Measurements from ENCODE around the gene C15orf39.

- TF ChIP-seq CTCF (IDR thresholded peaks at IDR 0.05) (no peak), POLR2A (IDR thresholded peaks at IDR 0.05) (no peak)
Observed at GRCh38 chr15:75200391-75200764, 1.3 kb upstream of the C15orf39 start.
